Left ventricle myocardium inferior (tissue), 1 donor: Measurements from ENCODE around the gene ERMARD. TPM values are rescaled to one million over a fixed set of nuclear protein-coding genes. Genes with fewer than 3 reads are reported as not detected.

ENCODE experiments used
- DNase-seq: peaks from one replicate; pipeline ENCODE4 v3.0.0-alpha.2; 2020
- H3K27ac ChIP-seq: fragments of 200-600 bp; replicated peaks from 2 replicates; pipeline ENCODE4 v1.8.0; 2021
- H3K27me3 ChIP-seq: fragments of 200-600 bp; 2 replicates; pipeline ENCODE4 v1.8.0; 2021; ENCODE audit warnings: low read depth
- H3K36me3 ChIP-seq: fragments of 200-600 bp; 2 replicates; pipeline ENCODE4 v1.8.0; 2021
- H3K4me1 ChIP-seq: fragments of 200-600 bp; 2 replicates; pipeline ENCODE4 v1.8.0; 2021
- H3K4me3 ChIP-seq: fragments of 200-600 bp; 2 replicates; pipeline ENCODE4 v1.8.0; 2021; ENCODE audit warnings: mild to moderate bottlenecking, moderate library complexity
- H3K9me3 ChIP-seq: fragments of 200-600 bp; replicated peaks from 2 replicates; pipeline ENCODE4 v1.8.0; 2021
- intact Hi-C: fragments of 100-400 bp; cut with micrococcal nuclease; formaldehyde crosslinking; loops from one replicate; pipeline ENCODE4 v1.11.0; 2022
- total RNA-seq: library from RNA; stranded (reverse); fragmentation: NEBNext Ultra II Directional; extraction: Animal tissue kit (Norgen Biotek cat#: 25700); gene quantifications from one replicate; pipeline ENCODE4 v1.2.1, GENCODE V29; 2021
- TF ChIP-seq, protein P1 (sequence below): fragments of 200-600 bp; IDR thresholded peaks from 2 replicates; pipeline ENCODE4 v1.8.0; 2021; ENCODE audit warnings: antibody characterized with exemption, mild to moderate bottlenecking, borderline replicate concordance
- donor health status: DM: no; HTN: yes; CAD: no; lungs with severe emphysema.

Gene ERMARD
- total RNA-seq, 1 donor from 2014 or later, result 9.3 TPM

DNA sequence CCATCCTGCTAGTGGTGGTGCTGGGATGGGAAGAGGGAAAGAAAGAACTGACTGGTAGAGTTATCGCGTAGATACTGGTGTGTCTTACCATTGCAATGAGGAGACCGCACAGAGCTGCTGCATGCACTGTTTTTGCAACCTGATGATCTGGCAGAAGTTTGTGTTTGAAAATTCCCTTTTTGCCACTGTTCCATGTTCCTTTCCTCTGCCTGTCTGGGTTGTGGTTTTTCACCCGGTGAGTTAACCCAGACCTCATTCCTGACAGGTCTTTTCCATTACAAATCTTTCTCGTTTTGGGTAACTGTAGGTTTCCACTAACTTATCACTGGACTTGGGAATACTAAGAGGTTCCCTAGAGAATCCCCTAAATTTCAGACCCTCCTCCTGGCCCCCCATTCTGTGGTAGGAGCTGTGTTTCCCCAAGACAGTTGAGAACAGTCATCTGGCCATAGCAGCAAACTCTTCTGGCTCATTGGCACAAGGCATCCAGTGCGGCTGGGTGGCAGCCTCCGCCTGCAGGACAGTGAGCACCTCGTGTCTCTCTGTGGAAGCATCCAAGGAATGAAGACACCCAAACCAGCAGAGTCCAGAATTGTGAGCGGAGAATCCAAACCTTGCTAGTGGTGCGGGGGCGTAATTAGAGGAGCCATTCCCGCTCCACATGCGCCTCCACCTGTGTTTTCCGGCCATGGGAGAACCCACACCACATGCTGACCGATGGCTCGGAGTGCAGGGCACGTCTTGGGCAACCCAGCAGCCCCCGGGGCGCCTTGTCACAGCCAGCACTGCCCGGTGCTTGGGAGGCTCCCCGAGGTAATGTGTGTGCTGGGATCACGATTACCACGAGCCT is 32.8 kb downstream of the ERMARD start:
- intact Hi-C loops, result no loop called here
- DNase-seq, result no peak
- no peaks in the 10 kb centered on the region for H3K9me3 ChIP-seq
- no peak overlapping the region for H3K27ac ChIP-seq
- H3K4me1 ChIP-seq, result no peaks in the 10 kb centered on the region
- TF ChIP-seq, protein P1, sequence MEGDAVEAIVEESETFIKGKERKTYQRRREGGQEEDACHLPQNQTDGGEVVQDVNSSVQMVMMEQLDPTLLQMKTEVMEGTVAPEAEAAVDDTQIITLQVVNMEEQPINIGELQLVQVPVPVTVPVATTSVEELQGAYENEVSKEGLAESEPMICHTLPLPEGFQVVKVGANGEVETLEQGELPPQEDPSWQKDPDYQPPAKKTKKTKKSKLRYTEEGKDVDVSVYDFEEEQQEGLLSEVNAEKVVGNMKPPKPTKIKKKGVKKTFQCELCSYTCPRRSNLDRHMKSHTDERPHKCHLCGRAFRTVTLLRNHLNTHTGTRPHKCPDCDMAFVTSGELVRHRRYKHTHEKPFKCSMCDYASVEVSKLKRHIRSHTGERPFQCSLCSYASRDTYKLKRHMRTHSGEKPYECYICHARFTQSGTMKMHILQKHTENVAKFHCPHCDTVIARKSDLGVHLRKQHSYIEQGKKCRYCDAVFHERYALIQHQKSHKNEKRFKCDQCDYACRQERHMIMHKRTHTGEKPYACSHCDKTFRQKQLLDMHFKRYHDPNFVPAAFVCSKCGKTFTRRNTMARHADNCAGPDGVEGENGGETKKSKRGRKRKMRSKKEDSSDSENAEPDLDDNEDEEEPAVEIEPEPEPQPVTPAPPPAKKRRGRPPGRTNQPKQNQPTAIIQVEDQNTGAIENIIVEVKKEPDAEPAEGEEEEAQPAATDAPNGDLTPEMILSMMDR, result no peak
- H3K27me3 ChIP-seq, result no peaks in the 10 kb centered on the region
- H3K36me3 ChIP-seq, result peaks cover 24% of the 10 kb centered on the region
- H3K4me3 ChIP-seq, result no peak overlapping the region

DNA sequence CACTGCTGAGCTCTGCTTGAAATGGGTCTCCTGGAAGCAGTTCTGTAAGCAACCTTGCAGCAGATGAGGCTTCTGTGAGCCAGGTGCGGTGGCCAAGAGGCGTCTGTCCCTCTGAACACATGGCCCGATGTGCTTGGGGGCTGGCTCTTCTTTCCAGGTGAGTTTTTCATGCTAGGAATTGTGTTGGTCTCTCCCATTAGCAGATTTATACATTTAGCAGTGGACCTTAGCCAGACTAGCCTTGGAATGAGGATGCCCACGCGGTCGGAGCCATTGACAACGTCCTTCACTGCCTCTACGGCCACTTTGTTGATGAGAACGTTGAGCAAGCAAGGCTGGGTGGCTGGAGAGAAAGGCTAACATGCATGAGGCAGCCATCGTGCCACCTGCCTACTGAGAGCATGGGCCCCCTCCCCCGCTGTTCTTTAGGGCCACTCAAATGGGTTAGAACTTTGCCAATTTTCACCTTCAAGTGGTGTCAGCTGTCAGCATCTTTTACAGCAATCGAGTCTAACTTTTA is 33.5 kb downstream of the ERMARD start:
- Histone ChIP-seq H3K4me3 (no peak overlapping the region), H3K36me3 (peaks cover 18% of the 10 kb centered on the region), H3K27ac (no peak overlapping the region), H3K4me1 (peaks cover 5% of the 10 kb centered on the region), H3K9me3 (no peaks in the 10 kb centered on the region), H3K27me3 (no peaks in the 10 kb centered on the region)
- DNase-seq, result no peak
- TF ChIP-seq, protein P1, result no peak
- intact Hi-C loops, result loop anchor here (5.0 kb wide), 1 partner anchor 742 kb away; no protein-coding TSS in a partner anchor

DNA sequence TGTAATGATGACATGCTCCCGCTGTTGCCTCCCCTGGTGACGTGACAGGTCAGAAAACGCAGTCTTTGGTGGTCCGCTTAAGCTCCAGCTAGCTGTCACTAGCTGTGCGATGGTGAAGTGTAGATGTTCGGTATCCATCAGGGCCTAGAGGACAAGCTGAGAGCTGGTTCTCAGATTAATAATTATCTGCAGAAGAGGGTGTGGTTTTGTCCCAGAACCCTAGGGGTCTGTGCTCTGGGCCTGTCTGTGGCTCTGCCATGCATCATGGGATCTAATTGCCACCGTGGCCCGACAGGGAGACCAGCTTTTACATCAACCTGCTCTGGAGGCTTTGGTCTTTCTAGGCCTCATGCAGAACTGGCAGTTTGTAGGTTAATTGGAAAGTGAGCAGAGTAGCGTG is 34.1 kb downstream of the ERMARD start:
- no peak overlapping the region for H3K27ac ChIP-seq
- peaks cover 11% of the 10 kb centered on the region for H3K36me3 ChIP-seq
- H3K4me3 ChIP-seq, result no peak overlapping the region
- intact Hi-C loops, result loop anchor here (5.0 kb wide), 1 partner anchor 742 kb away; no protein-coding TSS in a partner anchor
- H3K9me3 ChIP-seq, result no peaks in the 10 kb centered on the region
- TF ChIP-seq, protein P1, result no peak
- peaks cover 10% of the 10 kb centered on the region for H3K4me1 ChIP-seq
- H3K27me3 ChIP-seq, result no peaks in the 10 kb centered on the region
- no peak for DNase-seq

DNA sequence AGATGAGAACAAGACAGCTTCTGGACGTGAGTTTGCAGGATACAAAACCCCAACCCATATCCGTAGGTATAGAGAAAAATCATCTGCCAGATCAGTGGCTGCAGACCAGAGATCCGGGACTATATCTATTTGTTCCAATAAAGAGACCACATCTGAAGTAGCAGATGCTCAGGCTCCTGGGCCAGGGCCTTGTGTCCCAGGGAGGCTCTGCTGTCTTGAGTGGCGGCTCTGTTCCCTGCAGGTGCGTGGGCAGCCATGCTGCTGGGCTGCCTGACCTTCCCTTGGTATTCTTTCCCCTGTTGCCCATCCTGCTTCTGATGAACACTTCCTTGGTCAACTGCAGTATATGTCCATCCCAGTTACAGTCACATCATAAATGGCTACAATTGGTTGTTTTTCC is 34.9 kb downstream of the ERMARD start:
- no peak overlapping the region for H3K4me3 ChIP-seq
- H3K4me1 ChIP-seq, result peaks cover 17% of the 10 kb centered on the region
- DNase-seq, result no peak
- no peaks in the 10 kb centered on the region for H3K27me3 ChIP-seq
- H3K9me3 ChIP-seq, result no peaks in the 10 kb centered on the region
- TF ChIP-seq, protein P1, result no peak
- intact Hi-C loops, result loop anchor here (5.0 kb wide), 1 partner anchor 741 kb away; no protein-coding TSS in a partner anchor
- no peak overlapping the region for H3K27ac ChIP-seq
- H3K36me3 ChIP-seq, result peaks cover 5% of the 10 kb centered on the region

DNA sequence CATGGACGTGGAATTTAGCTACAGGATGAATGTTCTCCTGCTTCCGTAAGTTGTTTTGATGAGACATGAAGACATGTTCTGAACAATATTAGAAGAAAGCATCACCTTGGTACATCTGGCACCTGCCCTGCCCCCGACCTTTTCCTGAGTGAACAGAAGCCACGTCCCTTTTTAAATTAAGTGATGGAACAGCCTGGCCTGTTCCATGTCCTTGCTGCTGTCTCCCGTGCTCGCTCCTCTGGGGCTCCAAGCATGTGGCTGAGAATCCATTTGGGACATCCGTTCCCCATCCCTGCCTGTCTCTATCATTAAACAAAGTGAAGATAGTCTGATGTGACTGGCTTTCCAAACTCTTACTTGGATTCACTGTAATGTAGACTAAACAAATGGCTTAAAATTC is 36.4 kb downstream of the ERMARD start:
- no peak overlapping the region for H3K4me3 ChIP-seq
- intact Hi-C loops, result loop anchor here (5.0 kb wide), 1 partner anchor 740 kb away; no protein-coding TSS in a partner anchor

More for the DNA sequence above, 36.4 kb downstream of the ERMARD start:
- Histone ChIP-seq H3K9me3 (no peaks in the 10 kb centered on the region), H3K27ac (no peak overlapping the region), H3K4me1 (peaks cover 17% of the 10 kb centered on the region), H3K36me3 (peaks cover 2% of the 10 kb centered on the region), H3K27me3 (peaks cover 8% of the 10 kb centered on the region)
- TF ChIP-seq, protein P1, result no peak
- no peak for DNase-seq
